ENCODE measurements around the gene MALAT1.
"Not testable (repeated sequence)": the region's sequence is repeated elsewhere in the genome, so short reads cannot be mapped to it uniquely, and the experiment has no call there.

The MALAT1 gene

GRCh38 chr11:65506772-65507505, 8.1 kb downstream of the MALAT1 start:
- peaks cover 83% of the 10 kb centered on the region for H3F3A ChIP-seq (ENCODE audit: insufficient read depth, low read length)
- peaks cover 27% of the 10 kb centered on the region for H3K36me3 ChIP-seq (replicated peaks; ENCODE audit: insufficient read depth, low read length)
- H3K9me3 ChIP-seq (replicated peaks; ENCODE audit: insufficient read depth, low read length): no peaks in the 10 kb centered on the region
- H3K4me1 ChIP-seq (ENCODE audit: low read length): peaks cover 36% of the 10 kb centered on the region
- no peaks in the 10 kb centered on the region for H3K9me2 ChIP-seq (replicated peaks; ENCODE audit: insufficient read depth, low read length)
- H3K9ac ChIP-seq (ENCODE audit: low read length): peak overlapping the region; percentile 100; the same call in 1 of the 2 replicates
- H3K4me2 ChIP-seq (ENCODE audit: low read depth, low read length): peak overlapping the region; percentile 67; the same call in 1 of the 2 replicates
- H3K4me3 ChIP-seq (ENCODE audit: low read length): no peak overlapping the region
- H2AFZ ChIP-seq (ENCODE audit: low read length): no peak overlapping the region
- peak overlapping the region; percentile 94 for H3K27ac ChIP-seq (ENCODE audit: low read length)
- H3K79me2 ChIP-seq (ENCODE audit: low read length): peaks cover 53% of the 10 kb centered on the region
- peak; percentile 78 for DNase-seq
- peaks cover 44% of the 10 kb centered on the region for H4K20me1 ChIP-seq (ENCODE audit: insufficient read depth, low read length)
- H3K27me3 ChIP-seq (replicated peaks; ENCODE audit: insufficient read depth, low read length): no peaks in the 10 kb centered on the region
- no peak for TF ChIP-seq EZH2 (optimal IDR thresholded peaks at IDR 0.05; ENCODE audit: low read depth, low read length)
- no peak for TF ChIP-seq CTCF (IDR thresholded peaks at IDR 0.05; ENCODE audit: low read length)

DNA sequence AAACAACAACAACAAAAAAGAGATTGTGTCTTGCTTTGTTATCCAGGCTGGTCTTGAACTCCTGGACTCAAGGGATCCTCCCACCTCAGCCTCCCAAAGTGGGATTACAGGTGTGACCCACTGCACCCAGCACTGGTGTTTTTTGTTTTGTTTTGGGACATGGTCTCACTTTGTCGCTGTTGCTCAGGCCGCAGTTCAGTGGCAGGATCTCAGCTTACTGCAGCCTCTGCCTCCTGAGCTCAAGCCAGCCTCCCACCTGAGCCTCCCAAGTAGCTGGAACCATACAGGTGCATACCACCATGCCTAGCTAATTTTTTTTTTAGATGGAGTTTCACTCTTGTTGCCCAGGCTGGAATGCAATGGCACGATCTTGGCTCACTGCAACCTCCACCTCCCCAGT, 13.5 kb downstream of the MALAT1 start:
- H3F3A ChIP-seq (ENCODE audit: insufficient read depth, low read length): peaks cover 42% of the 10 kb centered on the region
- not testable (repeated sequence) for H3K4me2 ChIP-seq (ENCODE audit: low read depth, low read length); H3K9me2 ChIP-seq (replicated peaks; ENCODE audit: insufficient read depth, low read length)

DNA sequence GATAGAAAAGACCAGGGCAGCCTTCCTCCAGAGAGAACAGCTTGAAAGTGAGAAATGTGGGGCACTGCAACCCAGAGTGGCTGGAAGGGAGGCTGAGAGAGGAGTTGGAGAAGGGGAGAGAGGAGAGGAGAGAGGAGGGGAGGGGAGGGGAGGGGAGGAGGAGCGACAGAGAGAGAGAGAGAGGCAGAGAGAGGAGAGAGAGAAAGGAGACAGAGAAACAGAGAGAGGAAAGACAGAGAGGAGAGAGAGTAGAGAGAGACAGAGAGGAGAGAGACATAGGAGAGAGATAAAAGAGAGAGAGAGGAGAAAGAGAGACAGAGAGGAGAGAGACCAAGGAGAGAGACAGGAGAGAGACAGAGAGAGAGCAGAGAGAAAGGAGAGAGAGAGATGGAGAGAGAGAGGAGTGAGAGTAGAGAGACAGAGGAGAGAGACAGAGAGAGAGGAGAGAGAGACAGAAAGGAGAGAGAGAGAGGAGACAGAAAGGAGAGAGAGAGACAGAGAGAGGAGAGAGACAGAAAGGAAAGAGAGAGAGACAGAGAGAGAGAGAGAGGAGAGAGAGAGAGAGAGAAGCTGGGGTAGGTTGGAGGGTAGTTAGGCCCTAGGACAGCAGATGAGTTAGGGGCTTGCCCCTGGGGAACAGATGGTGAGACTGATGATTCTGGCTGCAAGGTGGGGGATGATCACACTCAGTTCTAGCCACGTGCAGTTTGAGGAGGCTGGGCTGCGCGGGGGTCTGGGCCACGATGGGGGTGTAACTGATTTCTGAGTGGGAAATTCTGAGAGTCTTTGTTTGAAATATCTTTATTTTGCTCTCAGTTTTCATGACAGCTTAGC, 17.5 kb downstream of the MALAT1 start:
- DNase-seq: no peak
- H2AFZ ChIP-seq (ENCODE audit: low read length): no peak overlapping the region
- TF ChIP-seq EZH2 (optimal IDR thresholded peaks at IDR 0.05; ENCODE audit: low read depth, low read length) (no peak), CTCF (IDR thresholded peaks at IDR 0.05; ENCODE audit: low read length) (no peak), EZH2phosphoT487 (IDR thresholded peaks at IDR 0.05; ENCODE audit: low read length) (no peak)

More for the DNA sequence above, 13.5 kb downstream of the MALAT1 start:
- not testable (repeated sequence) for H3K9me3 ChIP-seq (replicated peaks; ENCODE audit: insufficient read depth, low read length); H4K20me1 ChIP-seq (ENCODE audit: insufficient read depth, low read length); H3K4me3 ChIP-seq (ENCODE audit: low read length); H3K36me3 ChIP-seq (replicated peaks; ENCODE audit: insufficient read depth, low read length); DNase-seq; H3K79me2 ChIP-seq (ENCODE audit: low read length); H3K4me1 ChIP-seq (ENCODE audit: low read length); H3K9ac ChIP-seq (ENCODE audit: low read length); H2AFZ ChIP-seq (ENCODE audit: low read length); H3K27me3 ChIP-seq (replicated peaks; ENCODE audit: insufficient read depth, low read length); H3K27ac ChIP-seq (ENCODE audit: low read length)

DNA sequence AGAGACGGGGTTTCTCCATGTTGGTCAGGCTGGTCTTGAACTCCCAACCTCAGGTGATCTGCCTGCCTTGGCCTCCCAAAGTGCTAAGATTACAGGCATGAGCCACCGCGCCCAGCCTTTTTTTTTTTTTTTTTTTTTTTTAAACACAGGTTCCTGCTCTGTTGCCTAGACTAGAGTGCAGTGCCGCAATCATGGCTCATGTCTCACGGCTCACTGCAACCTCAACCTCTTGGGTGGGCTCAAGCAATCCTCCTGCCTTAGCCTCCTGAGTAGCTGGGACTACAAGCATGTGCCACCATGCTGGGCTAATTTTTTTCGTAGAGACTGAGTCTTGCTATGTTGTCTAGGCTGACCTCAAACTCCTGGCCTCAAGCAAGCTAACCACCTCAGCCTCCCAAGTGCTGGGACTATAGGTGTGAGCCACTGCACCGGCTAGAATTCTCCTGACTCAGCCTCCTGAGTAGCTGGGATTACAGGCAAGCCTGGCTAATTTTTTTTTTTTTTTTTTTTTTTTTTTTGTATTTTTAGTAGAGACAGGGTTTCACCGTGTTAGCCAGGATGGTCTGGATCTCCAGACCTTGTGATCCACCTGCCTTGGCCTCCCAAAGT, 20.2 kb downstream of the MALAT1 start:
- H3K9ac ChIP-seq (ENCODE audit: low read length); H3K9me2 ChIP-seq (replicated peaks; ENCODE audit: insufficient read depth, low read length); H3K9me3 ChIP-seq (replicated peaks; ENCODE audit: insufficient read depth, low read length); DNase-seq; H3K4me2 ChIP-seq (ENCODE audit: low read depth, low read length); H2AFZ ChIP-seq (ENCODE audit: low read length); H3K4me1 ChIP-seq (ENCODE audit: low read length); H3K4me3 ChIP-seq (ENCODE audit: low read length); H3K79me2 ChIP-seq (ENCODE audit: low read length); H4K20me1 ChIP-seq (ENCODE audit: insufficient read depth, low read length); H3K36me3 ChIP-seq (replicated peaks; ENCODE audit: insufficient read depth, low read length); H3K27me3 ChIP-seq (replicated peaks; ENCODE audit: insufficient read depth, low read length); H3K27ac ChIP-seq (ENCODE audit: low read length): not testable (repeated sequence)
- H3F3A ChIP-seq (ENCODE audit: insufficient read depth, low read length): peaks cover 13% of the 10 kb centered on the region

More for the DNA sequence above, 17.5 kb downstream of the MALAT1 start:
- no peaks in the 10 kb centered on the region for H4K20me1 ChIP-seq (ENCODE audit: insufficient read depth, low read length)
- no peaks in the 10 kb centered on the region for H3K79me2 ChIP-seq (ENCODE audit: low read length)
- no peaks in the 10 kb centered on the region for H3K9me2 ChIP-seq (replicated peaks; ENCODE audit: insufficient read depth, low read length)
- no peaks in the 10 kb centered on the region for H3K27me3 ChIP-seq (replicated peaks; ENCODE audit: insufficient read depth, low read length)
- H3K4me2 ChIP-seq (ENCODE audit: low read depth, low read length): no peak overlapping the region
- H3K4me1 ChIP-seq (ENCODE audit: low read length): no peaks in the 10 kb centered on the region
- no peak overlapping the region for H3K27ac ChIP-seq (ENCODE audit: low read length)
- H3K4me3 ChIP-seq (ENCODE audit: low read length): no peak overlapping the region
- peaks cover 13% of the 10 kb centered on the region for H3F3A ChIP-seq (ENCODE audit: insufficient read depth, low read length)
- no peaks in the 10 kb centered on the region for H3K9me3 ChIP-seq (replicated peaks; ENCODE audit: insufficient read depth, low read length)
- H3K36me3 ChIP-seq (replicated peaks; ENCODE audit: insufficient read depth, low read length): no peaks in the 10 kb centered on the region
- H3K9ac ChIP-seq (ENCODE audit: low read length): no peak overlapping the region

DNA sequence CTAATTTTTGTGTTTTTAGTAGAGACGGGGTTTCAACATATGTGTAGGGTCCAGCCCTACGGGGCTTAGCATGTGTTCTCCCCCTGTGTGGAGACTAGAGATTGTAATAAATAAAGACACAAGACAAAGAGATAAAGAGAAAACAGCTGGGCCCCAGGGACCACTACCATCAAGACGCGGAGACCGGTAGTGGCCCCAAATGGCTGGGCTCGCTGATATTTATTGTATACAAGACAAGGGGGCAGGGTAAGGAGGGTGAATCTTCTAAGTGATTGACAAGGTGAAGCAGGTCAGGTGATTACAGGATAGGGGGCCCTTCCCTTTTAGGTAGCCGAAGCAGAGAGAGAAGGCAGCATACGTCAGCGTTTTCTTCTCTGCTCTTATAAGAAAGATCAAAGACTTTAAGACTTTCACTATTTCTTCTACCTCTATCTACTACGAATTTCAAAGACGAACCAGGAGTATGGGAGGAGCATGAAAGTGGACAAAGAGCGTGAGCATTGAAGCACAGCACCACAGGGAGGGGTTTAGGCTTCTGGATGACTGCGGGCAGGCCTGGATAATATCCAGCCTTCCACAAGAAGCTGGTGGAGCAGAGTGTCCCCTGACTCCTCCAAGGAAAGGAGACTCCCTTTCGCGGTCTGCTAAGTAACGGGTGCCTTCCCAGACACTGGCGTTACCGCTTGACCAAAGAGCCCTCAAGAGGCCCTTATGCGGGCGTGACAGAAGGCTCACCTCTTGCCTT, 23.1 kb downstream of the MALAT1 start:
- H3K27me3 ChIP-seq (replicated peaks; ENCODE audit: insufficient read depth, low read length); DNase-seq; H3K9me3 ChIP-seq (replicated peaks; ENCODE audit: insufficient read depth, low read length); H3K4me3 ChIP-seq (ENCODE audit: low read length); H4K20me1 ChIP-seq (ENCODE audit: insufficient read depth, low read length); H3K27ac ChIP-seq (ENCODE audit: low read length); H2AFZ ChIP-seq (ENCODE audit: low read length); H3K9ac ChIP-seq (ENCODE audit: low read length); H3K9me2 ChIP-seq (replicated peaks; ENCODE audit: insufficient read depth, low read length); H3K4me1 ChIP-seq (ENCODE audit: low read length); H3F3A ChIP-seq (ENCODE audit: insufficient read depth, low read length); H3K36me3 ChIP-seq (replicated peaks; ENCODE audit: insufficient read depth, low read length); H3K4me2 ChIP-seq (ENCODE audit: low read depth, low read length): not testable (repeated sequence)
- peaks cover 20% of the 10 kb centered on the region for H3K79me2 ChIP-seq (ENCODE audit: low read length)

Data from MM.1S (cell line).